GM21447 (cell line): ENCODE results near the gene CA10.

Experiments used
- ATAC-seq: cut with Tn5 transposase; IDR thresholded peaks from one replicate; pipeline ENCODE4 v1.9.1; 2021; ENCODE audit not compliant: unreplicated experiment

The CA10 gene

GRCh38 chr17:51657224-51657623, 501.3 kb downstream of the CA10 start:
- ATAC-seq = no peak

GRCh38 chr17:51653878-51654277, 504.6 kb downstream of the CA10 start:
- ATAC-seq = no peak

DNA sequence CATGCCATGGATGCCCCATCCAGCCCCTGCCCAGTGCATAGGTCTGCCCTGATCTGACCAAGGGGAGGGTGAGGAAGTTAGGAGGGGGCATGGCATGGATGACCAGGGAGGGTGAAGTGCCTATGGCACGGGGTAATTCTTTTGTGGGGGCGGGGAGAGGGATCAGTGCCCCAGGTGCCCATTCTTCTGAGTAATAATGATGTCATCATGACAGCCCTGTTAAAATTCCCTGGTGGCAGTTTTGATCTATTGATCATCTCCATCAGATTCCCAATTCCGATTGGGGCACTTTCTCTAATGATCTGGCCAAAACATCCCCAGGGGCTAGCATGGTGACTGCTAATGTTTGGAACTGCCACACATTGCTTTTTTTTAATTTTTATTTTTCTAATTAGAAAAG, 506.0 kb downstream of the CA10 start:
- ATAC-seq = no peak

DNA sequence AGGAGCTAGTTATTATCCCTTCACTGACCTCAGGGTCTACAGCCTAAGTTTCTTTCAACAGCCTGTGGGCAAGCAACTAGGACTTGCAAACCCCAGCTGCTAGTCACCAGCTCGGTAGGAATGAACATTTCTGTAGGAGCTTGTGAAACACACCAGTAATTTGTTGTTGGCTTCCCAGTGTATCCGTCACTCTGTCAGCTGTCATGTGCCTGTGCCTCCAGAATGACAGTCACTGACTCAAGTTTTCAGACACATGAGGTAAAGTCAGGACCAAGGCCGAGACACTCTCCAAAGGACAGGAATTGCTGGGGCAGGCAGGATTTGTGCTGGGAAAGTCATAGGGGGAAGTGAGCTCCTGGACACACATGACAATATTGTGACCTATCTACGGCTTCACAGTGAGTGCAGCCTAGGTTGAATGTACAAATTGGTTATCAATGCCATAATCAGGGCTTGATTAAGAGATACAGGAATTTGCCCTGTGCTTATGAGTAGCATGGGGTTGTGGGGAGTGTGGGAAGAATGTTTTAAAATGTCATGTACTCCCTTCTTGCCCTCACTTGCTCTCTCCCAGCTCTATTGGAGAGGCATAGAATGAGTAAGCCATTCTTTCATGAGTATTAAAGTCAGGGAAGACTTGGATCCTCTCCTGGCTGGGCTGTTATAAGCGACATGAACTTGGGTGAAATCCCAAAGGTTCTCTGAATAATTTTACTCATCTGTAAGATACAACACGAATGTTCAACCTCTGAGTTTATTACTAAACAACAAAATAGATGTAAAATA, 506.8 kb downstream of the CA10 start:
- ATAC-seq = no peak

DNA sequence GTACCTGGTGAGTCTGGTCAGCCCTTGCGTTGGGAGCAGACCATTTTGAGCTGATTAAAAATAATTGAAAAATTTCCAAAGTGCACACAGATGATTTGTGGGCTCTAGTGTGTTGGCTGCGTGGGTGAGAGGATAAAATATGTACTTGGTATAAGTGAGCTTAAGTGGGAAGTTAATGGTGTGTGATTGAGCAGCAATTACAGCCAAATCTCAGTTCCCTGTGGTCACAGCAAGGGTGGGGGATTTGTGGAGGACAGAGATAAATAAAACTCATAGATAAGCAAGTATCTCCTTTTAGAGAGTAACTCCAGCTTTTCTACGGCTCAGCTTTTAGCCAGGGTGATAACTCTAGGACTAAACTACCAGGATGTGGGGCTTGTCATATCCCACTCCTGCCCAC, 507.7 kb downstream of the CA10 start:
- no peak for ATAC-seq

- ATAC-seq = no peak
These were observed 508.3 kb downstream of the CA10 start for GRCh38 chr17:51650202-51650601.

- no peak for ATAC-seq
These were observed 510.7 kb downstream of the CA10 start for GRCh38 chr17:51647826-51648225.

- ATAC-seq = no peak
These were observed 511.4 kb downstream of the CA10 start for GRCh38 chr17:51647067-51647466.

DNA sequence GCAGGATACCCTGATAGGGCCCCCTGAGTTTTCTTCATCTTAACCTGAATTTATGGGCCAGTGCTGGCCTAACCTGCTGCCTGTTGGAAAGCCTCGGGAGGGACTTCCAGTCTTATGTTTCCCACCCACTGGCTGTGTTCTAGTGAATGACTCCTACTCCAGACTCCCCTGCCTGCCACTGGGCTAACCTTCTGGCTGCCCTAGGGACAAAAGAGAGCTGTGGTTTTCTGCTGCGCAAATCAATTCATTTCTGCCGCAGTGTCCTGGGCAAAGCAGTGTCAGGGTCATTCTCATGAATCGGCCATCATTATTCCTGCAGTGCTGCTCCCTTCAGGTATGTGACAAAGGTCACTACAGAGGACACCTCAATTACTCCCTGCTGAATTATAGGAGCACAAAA, 512.0 kb downstream of the CA10 start:
- no peak for ATAC-seq

DNA sequence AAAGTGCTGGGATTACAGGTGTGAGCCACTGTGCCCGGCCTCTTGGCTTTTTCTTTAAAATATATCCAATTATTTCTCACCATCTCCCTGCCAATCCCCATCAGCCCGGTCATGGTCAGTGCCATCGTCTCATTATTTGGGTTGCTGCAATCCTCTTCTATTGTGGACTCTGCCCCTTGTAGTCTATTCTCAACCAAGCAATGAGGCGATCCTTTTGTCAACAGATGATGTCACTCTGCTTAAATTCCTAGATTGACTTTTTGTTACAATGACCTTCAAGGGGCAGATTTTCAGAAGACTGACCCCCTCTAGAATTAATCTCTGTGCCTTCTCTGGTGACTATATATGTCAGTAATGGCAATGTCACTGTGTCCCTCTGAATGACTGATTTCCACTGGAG, 513.5 kb downstream of the CA10 start:
- ATAC-seq = no peak

- ATAC-seq = no peak
These were observed 514.6 kb downstream of the CA10 start for GRCh38 chr17:51643702-51644490.

- no peak for ATAC-seq
These were observed 516.5 kb downstream of the CA10 start for GRCh38 chr17:51642029-51642428.

DNA sequence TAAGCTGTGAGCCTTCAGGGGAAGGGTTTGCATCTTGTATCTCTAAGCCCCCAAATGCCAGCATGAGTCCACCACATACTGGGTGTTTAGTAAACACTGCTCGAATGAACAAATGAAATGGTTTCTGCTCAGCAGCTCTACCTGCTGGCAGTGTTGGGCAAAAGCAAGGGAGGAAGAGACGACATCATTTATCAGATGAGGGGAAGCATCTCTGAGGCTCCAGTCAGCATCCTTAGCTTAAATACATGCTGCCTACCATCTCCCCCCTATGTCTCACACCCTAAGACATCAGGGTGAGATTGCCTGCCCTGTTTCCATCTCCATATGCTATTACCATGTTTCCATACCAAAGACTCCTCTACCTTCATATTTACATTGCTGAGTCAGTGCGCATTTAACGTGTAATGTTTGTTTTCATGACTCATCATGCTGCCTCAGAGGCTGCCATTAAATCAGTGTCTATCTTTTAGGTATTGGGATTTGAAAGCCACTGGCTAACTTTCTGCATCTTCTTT, 518.3 kb downstream of the CA10 start:
- no peak for ATAC-seq

DNA sequence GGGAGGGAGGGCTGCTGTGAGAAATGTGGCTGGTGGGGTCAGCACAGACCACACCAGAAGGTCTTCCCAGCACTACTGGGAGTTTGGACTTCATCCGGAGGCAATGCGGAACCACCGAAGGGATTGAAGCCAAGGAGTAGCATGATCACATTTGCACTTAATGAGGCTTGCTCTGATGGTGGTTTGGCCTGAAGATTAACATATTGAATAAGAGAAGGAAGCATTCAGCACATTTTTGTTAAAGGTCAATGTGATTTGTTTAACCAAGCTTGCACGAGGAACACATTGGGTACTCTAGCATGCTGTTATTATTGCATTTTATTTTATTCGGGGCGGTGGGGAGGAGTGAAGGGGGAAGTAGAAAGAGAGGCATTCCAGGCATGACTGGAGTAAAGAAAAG, 519.5 kb downstream of the CA10 start:
- ATAC-seq = no peak

DNA sequence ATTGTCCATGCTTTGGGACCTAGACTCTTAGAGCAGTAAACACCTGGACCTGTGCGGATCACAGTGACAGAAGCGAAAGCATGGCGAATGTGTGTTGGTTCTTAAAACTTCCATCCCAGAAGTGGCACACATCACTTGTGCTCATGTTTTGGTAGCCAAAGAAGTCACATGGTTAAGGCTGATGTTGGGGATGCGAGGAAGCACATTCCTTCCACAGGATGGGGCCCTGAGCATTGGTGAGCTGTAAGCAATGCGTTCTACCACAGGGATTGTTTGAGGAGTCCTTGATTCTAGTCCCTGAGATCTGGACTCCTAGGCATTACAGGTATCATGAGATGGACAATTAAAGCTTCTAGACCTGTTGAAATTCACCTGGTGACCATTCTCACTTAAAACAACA, 522.2 kb downstream of the CA10 start:
- no peak for ATAC-seq

GRCh38 chr17:51630101-51630671, 528.3 kb downstream of the CA10 start:
- ATAC-seq = no peak

DNA sequence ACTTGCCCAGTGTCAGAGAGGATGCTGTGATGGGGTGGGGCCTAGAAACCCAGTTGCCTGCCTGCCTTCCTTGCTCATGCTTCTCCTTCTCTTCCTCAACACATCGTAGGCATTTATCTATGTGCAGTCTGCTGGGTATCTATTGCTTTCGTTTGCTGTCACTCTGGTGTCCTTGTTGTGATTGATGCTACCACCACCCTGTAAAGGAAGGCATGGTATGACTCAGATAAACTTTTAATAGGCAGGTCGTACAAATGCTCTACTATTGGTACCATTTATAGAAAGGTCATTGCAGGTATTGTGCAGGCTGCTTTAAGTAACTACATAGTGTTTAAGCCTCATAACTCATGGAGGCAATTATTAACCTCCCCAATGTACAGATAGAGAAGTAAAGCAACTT, 529.3 kb downstream of the CA10 start:
- ATAC-seq = no peak

DNA sequence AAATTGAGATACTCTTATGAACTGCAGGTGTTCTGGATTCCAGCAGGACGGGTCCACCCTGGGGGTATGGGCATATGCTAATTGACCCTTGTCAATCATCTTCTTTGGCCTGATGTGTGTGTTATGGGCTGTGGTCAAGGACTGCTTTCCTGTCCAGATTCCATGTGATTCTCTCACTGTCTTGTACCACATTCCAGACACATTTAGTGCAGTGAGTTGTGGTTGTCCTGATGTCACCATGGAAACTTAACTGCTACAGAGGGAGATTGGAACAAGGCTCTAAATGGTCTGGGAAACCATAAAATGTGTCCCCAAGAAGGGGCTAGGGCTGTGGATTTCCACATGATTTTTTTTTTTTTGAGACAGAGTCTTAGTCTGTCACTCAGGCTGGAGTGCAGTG, 530.7 kb downstream of the CA10 start:
- no peak for ATAC-seq

DNA sequence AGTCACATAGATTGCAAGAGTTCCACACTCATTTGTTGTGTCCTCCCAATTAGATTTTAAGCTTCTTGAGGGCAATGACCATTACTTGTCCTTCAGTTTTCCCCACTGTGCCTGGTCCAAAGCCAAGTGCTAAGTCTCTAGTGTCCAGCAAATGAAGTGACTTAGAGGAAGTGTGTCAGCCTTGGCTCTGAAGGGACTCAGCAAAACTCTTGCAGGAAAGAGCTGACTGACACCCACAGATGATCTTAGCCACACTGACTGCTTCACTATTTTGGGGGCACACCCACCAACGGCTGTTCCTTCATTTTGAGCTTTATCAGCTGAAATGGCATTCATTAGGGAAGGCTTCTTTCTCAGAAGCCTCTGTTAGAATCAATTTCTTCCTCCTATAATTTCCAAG, 540.0 kb downstream of the CA10 start:
- ATAC-seq = no peak

- ATAC-seq = no peak
These were observed 540.5 kb downstream of the CA10 start for GRCh38 chr17:51617986-51618385.

DNA sequence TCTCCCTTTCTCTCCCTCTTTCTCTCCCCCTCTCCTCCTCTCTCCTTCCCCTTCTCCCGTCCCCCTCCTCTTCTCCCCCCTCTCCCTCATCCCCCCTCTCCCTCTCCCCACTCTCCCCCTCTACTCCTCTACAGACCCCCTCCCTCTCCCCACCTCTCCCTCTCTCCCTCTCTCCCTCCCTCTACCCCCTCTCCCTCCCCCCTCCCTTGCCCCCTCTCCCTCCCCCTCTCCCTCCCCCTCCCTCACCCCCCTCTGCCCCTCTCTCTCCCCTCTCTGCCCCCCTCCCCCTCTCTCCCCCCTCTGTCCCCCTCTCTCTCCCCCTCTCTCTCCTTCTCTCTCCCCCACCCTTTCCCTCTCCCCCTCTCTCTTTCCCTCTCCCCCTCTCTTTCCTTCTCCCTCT, 545.3 kb downstream of the CA10 start:
- ATAC-seq = no peak

- no peak for ATAC-seq
These were observed 545.8 kb downstream of the CA10 start for GRCh38 chr17:51612692-51613091.
